GM18519 (cell line): ENCODE measurements around the gene PAQR6.

Experiments used
- ATAC-seq: cut with Tn5 transposase; IDR thresholded peaks from one replicate; pipeline ENCODE4 v1.9.1; 2021; ENCODE audit warnings: mild to moderate bottlenecking, moderate library complexity; ENCODE audit not compliant: unreplicated experiment, low FRiP score

Gene PAQR6

GRCh38 chr1:156266051-156266450, 18.2 kb upstream of the PAQR6 start:
- ATAC-seq, result no peak

- ATAC-seq, result no peak
Observed at GRCh38 chr1:156263288-156263655, 15.4 kb upstream of the PAQR6 start.

GRCh38 chr1:156262461-156263287, 14.8 kb upstream of the PAQR6 start:
- no peak for ATAC-seq

- no peak for ATAC-seq
Observed at GRCh38 chr1:156260896-156261295, 13.0 kb upstream of the PAQR6 start.

- no peak for ATAC-seq
Observed at GRCh38 chr1:156259805-156260204, 11.9 kb upstream of the PAQR6 start.

GRCh38 chr1:156258859-156259258, 11.0 kb upstream of the PAQR6 start:
- no peak for ATAC-seq

- ATAC-seq, result no peak
Observed at GRCh38 chr1:156257711-156258110, 9.9 kb upstream of the PAQR6 start.

GRCh38 chr1:156253634-156254033, 5.8 kb upstream of the PAQR6 start:
- no peak for ATAC-seq

GRCh38 chr1:156251527-156251926, 3.7 kb upstream of the PAQR6 start:
- ATAC-seq, result no peak

GRCh38 chr1:156249593-156249992, 1.7 kb upstream of the PAQR6 start:
- ATAC-seq, result no peak

- no peak for ATAC-seq
Observed at GRCh38 chr1:156248323-156248683, 447 bp upstream of the PAQR6 start.

GRCh38 chr1:156246781-156247459, 936 bp downstream of the PAQR6 start:
- no peak for ATAC-seq

- no peak for ATAC-seq
Observed at GRCh38 chr1:156246241-156246780, 1.5 kb downstream of the PAQR6 start.

GRCh38 chr1:156245451-156246232, 2.2 kb downstream of the PAQR6 start:
- no peak for ATAC-seq

GRCh38 chr1:156244712-156245111, 3.1 kb downstream of the PAQR6 start:
- no peak for ATAC-seq

- no peak for ATAC-seq
Observed at GRCh38 chr1:156244126-156244525, 3.7 kb downstream of the PAQR6 start.

- no peak for ATAC-seq
Observed at GRCh38 chr1:156242738-156243137, 5.1 kb downstream of the PAQR6 start.

- ATAC-seq, result no peak
Observed at GRCh38 chr1:156241926-156242325, 5.9 kb downstream of the PAQR6 start, which contains the start of gene BGLAP. Gene BGLAP, plus strand, starts transcription at chr1:156242184. Its CDS starts 48 bp downstream, at chr1:156242232.

- no peak for ATAC-seq
Observed at GRCh38 chr1:156241311-156241811, 6.5 kb downstream of the PAQR6 start.

- no peak for ATAC-seq
Observed at GRCh38 chr1:156238248-156238647, 9.6 kb downstream of the PAQR6 start.

- no peak for ATAC-seq
Observed at GRCh38 chr1:156236164-156236563, 11.7 kb downstream of the PAQR6 start.
